Chondrocyte (in vitro differentiated cells): ENCODE data around the gene EFCAB12. TPM values are rescaled to one million over a fixed set of nuclear protein-coding genes. Genes with fewer than 3 reads are reported as not detected.

Experiments used
- DNase-seq: peaks from one replicate; pipeline ENCODE4 v3.0.0; 2021; ENCODE audit warnings: mixed read lengths, low spot score
- H3K27ac Mint-ChIP-seq: one replicate; pipeline ENCODE4 v1.8.0; 2021; ENCODE audit warnings: mild to moderate bottlenecking, moderate library complexity, mixed read lengths; ENCODE audit not compliant: unreplicated experiment
- H3K27me3 Mint-ChIP-seq: 2 replicates; pipeline ENCODE4 v1.8.0; 2021; ENCODE audit warnings: low read depth, mixed read lengths
- H3K36me3 Mint-ChIP-seq: 2 replicates; pipeline ENCODE4 v1.8.0; 2021; ENCODE audit warnings: low read depth, mixed read lengths
- H3K4me1 Mint-ChIP-seq: 2 replicates; pipeline ENCODE4 v1.8.0; 2021; ENCODE audit warnings: low read depth, mild to moderate bottlenecking, mixed read lengths
- H3K4me3 Mint-ChIP-seq: one replicate; pipeline ENCODE4 v1.8.0; 2021; ENCODE audit warnings: mild to moderate bottlenecking, moderate library complexity, mixed read lengths; ENCODE audit not compliant: unreplicated experiment
- H3K9me3 Mint-ChIP-seq: 2 replicates; pipeline ENCODE4 v1.8.0; 2021; ENCODE audit warnings: low read depth, mixed read lengths
- CTCF ChIP-seq: fragments of 200-600 bp; sonication (generic); IDR thresholded peaks from 2 replicates; pipeline ENCODE4 v1.5.0; 2021; ENCODE audit warnings: antibody characterized with exemption, mild to moderate bottlenecking, moderate library complexity
- total RNA-seq: library from RNA; stranded (reverse); gene quantifications from 3 replicates; pipeline ENCODE4 v1.2.1, GENCODE V29; 2021

EFCAB12 gene
- total RNA-seq, 1 donor from 2014 or later, result not detected

GRCh38 chr3:129473067-129473768, 44.8 kb upstream of the EFCAB12 start:
- no peaks in the 10 kb centered on the region for H3K27me3 Mint-ChIP-seq
- no peak overlapping the region for H3K4me3 Mint-ChIP-seq
- H3K27ac Mint-ChIP-seq, result no peak overlapping the region
- H3K9me3 Mint-ChIP-seq, result no peaks in the 10 kb centered on the region
- TF ChIP-seq CTCF, result no peak
- peaks cover 29% of the 10 kb centered on the region for H3K36me3 Mint-ChIP-seq
- DNase-seq, result no peak
- H3K4me1 Mint-ChIP-seq, result peaks cover 5% of the 10 kb centered on the region

- no peak for TF ChIP-seq CTCF
- H3K4me3 Mint-ChIP-seq, result no peak overlapping the region
Measured at GRCh38 chr3:129470861-129471260, 42.4 kb upstream of the EFCAB12 start.

GRCh38 chr3:129469026-129469425, 40.6 kb upstream of the EFCAB12 start:
- Mint-ChIP-seq H3K27me3 (no peaks in the 10 kb centered on the region), H3K4me3 (no peak overlapping the region), H3K4me1 (no peaks in the 10 kb centered on the region), H3K9me3 (no peaks in the 10 kb centered on the region), H3K36me3 (peaks cover 24% of the 10 kb centered on the region), H3K27ac (no peak overlapping the region)
- DNase-seq, result no peak
- no peak for TF ChIP-seq CTCF

More at GRCh38 chr3:129470861-129471260, 42.4 kb upstream of the EFCAB12 start:
- H3K9me3 Mint-ChIP-seq, result no peaks in the 10 kb centered on the region
- H3K27ac Mint-ChIP-seq, result no peak overlapping the region
- H3K36me3 Mint-ChIP-seq, result peaks cover 19% of the 10 kb centered on the region
- no peaks in the 10 kb centered on the region for H3K27me3 Mint-ChIP-seq
- peaks cover 5% of the 10 kb centered on the region for H3K4me1 Mint-ChIP-seq
- no peak for DNase-seq

- H3K9me3 Mint-ChIP-seq, result no peaks in the 10 kb centered on the region
- no peak overlapping the region for H3K27ac Mint-ChIP-seq
- H3K4me1 Mint-ChIP-seq, result no peaks in the 10 kb centered on the region
- DNase-seq, result no peak
- no peak overlapping the region for H3K4me3 Mint-ChIP-seq
- TF ChIP-seq CTCF, result no peak
- H3K36me3 Mint-ChIP-seq, result peaks cover 30% of the 10 kb centered on the region
- H3K27me3 Mint-ChIP-seq, result no peaks in the 10 kb centered on the region
Measured at GRCh38 chr3:129467932-129468331, 39.5 kb upstream of the EFCAB12 start.

- Mint-ChIP-seq H3K9me3 (no peaks in the 10 kb centered on the region), H3K27ac (no peak overlapping the region), H3K4me1 (no peaks in the 10 kb centered on the region), H3K4me3 (no peak overlapping the region), H3K36me3 (peaks cover 26% of the 10 kb centered on the region), H3K27me3 (no peaks in the 10 kb centered on the region)
- no peak for TF ChIP-seq CTCF
- no peak for DNase-seq
Measured at GRCh38 chr3:129463716-129464115, 35.3 kb upstream of the EFCAB12 start.
